H1 (cell line): ENCODE results near the gene RREB1. TPM values are rescaled to one million over a fixed set of nuclear protein-coding genes. Genes with fewer than 3 reads are reported as not detected.

Experiments used
- CTCF ChIA-PET: fragments of 300-600 bp; sonication (Branson Sonifier 250); formaldehyde crosslinking; loops from one replicate; lab custom pipeline; 2021; ENCODE audit not compliant: partially characterized antibody; lab: Charles Lee
- POLR2A ChIA-PET: fragments of 300-600 bp; sonication (Branson Sonifier 250); formaldehyde crosslinking; loops from one replicate; lab custom pipeline; 2021; ENCODE audit warnings: inconsistent platforms; ENCODE audit not compliant: partially characterized antibody; lab: Charles Lee
- DNase-seq, 2 experiments: peaks; one replicate each; pipeline versions ENCODE4 v3.0.0 to v3.0.0-alpha.2; 2010 to 2022; ENCODE audit warnings: low spot score in 2 of 2, low read depth in 1 of 2, mixed read lengths in 1 of 2
- FAIRE-seq: peaks from 2 replicates; lab custom pipeline; 2011; peaks lifted over from hg19 to GRCh38; lab: Jason Lieb, UNC
- H2AFZ ChIP-seq: 2 replicates; pipeline ENCODE4 v1.8.1; 2012; ENCODE audit warnings: low read length, inconsistent platforms
- H2AK5ac ChIP-seq: 2 replicates; pipeline ENCODE4 v1.6.1; 2013; ENCODE audit warnings: low read depth, low read length
- H2BK120ac ChIP-seq: replicated peaks from 2 replicates; pipeline ENCODE3; 2013; ENCODE audit warnings: low read depth, low read length, inconsistent platforms
- H2BK12ac ChIP-seq: 2 replicates; pipeline ENCODE4 v1.6.1; 2013; ENCODE audit warnings: low read depth, low read length
- H2BK15ac ChIP-seq: 2 replicates; pipeline ENCODE4 v1.6.1; 2013; ENCODE audit warnings: low read length
- H2BK20ac ChIP-seq: 2 replicates; pipeline ENCODE4 v1.6.1; 2013; ENCODE audit warnings: low read length
- H2BK5ac ChIP-seq: 2 replicates; pipeline ENCODE4 v1.6.1; 2013; ENCODE audit warnings: low read depth, low read length
- H3K14ac ChIP-seq: 2 replicates; pipeline ENCODE4 v1.6.1; 2013; ENCODE audit warnings: inconsistent platforms; ENCODE audit not compliant: insufficient read length
- H3K18ac ChIP-seq: 2 replicates; pipeline ENCODE4 v1.6.1; 2013; ENCODE audit warnings: low read length; ENCODE audit errors: extremely low read depth
- H3K23ac ChIP-seq: 2 replicates; pipeline ENCODE4 v1.6.1; 2013; ENCODE audit warnings: inconsistent platforms; ENCODE audit not compliant: insufficient read length
- H3K23me2 ChIP-seq: 2 replicates; pipeline ENCODE4 v1.6.1; 2013; ENCODE audit warnings: low read depth, low read length
- H3K27ac ChIP-seq: 2 replicates; pipeline ENCODE4 v1.6.1; 2011; ENCODE audit warnings: low read depth, low read length, inconsistent platforms
- H3K27me3 ChIP-seq, 4 experiments: replicated peaks in 1 of 4; 1 replicate in 1 of 4; 2 replicates in 3 of 4; pipeline versions ENCODE4 v1.6.1 to v1.8.1; 2011 to 2013; ENCODE audit warnings: low read length in 3 of 4, mild to moderate bottlenecking in 3 of 4, inconsistent platforms in 2 of 4, mixed read lengths in 2 of 4, moderate library complexity in 1 of 4; ENCODE audit not compliant: control insufficient read depth in 3 of 4, insufficient read depth in 3 of 4; ENCODE audit errors: extremely low read depth in 1 of 4
- H3K36me3 ChIP-seq, 4 experiments: 2 replicates each; pipeline versions ENCODE4 v1.6.1 to v1.8.1; 2011 to 2013; ENCODE audit warnings: mild to moderate bottlenecking in 4 of 4, low read length in 3 of 4, moderate library complexity in 2 of 4, control low read depth in 1 of 4, inconsistent platforms in 1 of 4; ENCODE audit not compliant: insufficient read depth in 4 of 4, control insufficient read depth in 2 of 4
- H3K4ac ChIP-seq: replicated peaks from 2 replicates; pipeline ENCODE3; 2013; ENCODE audit warnings: low read length, low read depth, mixed read lengths, inconsistent platforms; ENCODE audit not compliant: insufficient read length
- H3K4me1 ChIP-seq, 4 experiments: replicated peaks in 1 of 4; 1 replicate in 1 of 4; 2 replicates in 3 of 4; pipeline versions ENCODE4 v1.6.1 to v1.8.1; 2011 to 2013; ENCODE audit warnings: low read length in 3 of 4, inconsistent platforms in 2 of 4, mixed read lengths in 1 of 4; ENCODE audit not compliant: insufficient read depth in 4 of 4, control insufficient read depth in 3 of 4
- H3K4me2 ChIP-seq, 2 experiments: 2 replicates each; pipeline versions ENCODE4 v1.6.1 to v1.8.1; 2011 to 2013; ENCODE audit warnings: low read depth in 2 of 2, low read length in 2 of 2, control low read depth in 1 of 2, inconsistent platforms in 1 of 2, mild to moderate bottlenecking in 1 of 2; ENCODE audit not compliant: insufficient read depth in 1 of 2
- H3K4me3 ChIP-seq, 4 experiments: fragments of 200-600, 300-600 bp in 1 of 4; sonication (generic), shearing (Covaris generic), sonication (Bioruptor Twin) in 1 of 4; 2 replicates each; pipeline versions ENCODE4 v1.5.1 to v1.8.1; 2011 to 2016; ENCODE audit warnings: low read length in 4 of 4, low read depth in 3 of 4, control low read depth in 2 of 4, inconsistent platforms in 2 of 4, mild to moderate bottlenecking in 2 of 4, mixed read lengths in 1 of 4, moderate library complexity in 1 of 4; ENCODE audit not compliant: insufficient read depth in 2 of 4; ENCODE audit errors: extremely low read depth in 1 of 4
- H3K56ac ChIP-seq: replicated peaks from 2 replicates; pipeline ENCODE3; 2013; ENCODE audit warnings: low read depth, mild to moderate bottlenecking, mixed read lengths, low read length, inconsistent platforms; ENCODE audit not compliant: insufficient read length
- H3K79me1 ChIP-seq: 2 replicates; pipeline ENCODE4 v1.6.1; 2013; ENCODE audit warnings: low read depth, low read length, control low read depth
- H3K79me2 ChIP-seq, 2 experiments: 2 replicates each; pipeline versions ENCODE4 v1.6.1 to v1.8.1; 2012 to 2013; ENCODE audit warnings: low read length in 2 of 2, mild to moderate bottlenecking in 2 of 2, inconsistent platforms in 1 of 2; ENCODE audit not compliant: insufficient read depth in 2 of 2, control insufficient read depth in 1 of 2
- H3K9ac ChIP-seq, 4 experiments: replicated peaks in 1 of 4; 1 replicate in 1 of 4; 2 replicates in 3 of 4; pipeline versions ENCODE4 v1.6.1 to v1.8.1; 2011 to 2013; ENCODE audit warnings: low read depth in 3 of 4, low read length in 3 of 4, control low read depth in 2 of 4, mild to moderate bottlenecking in 2 of 4, moderate library complexity in 2 of 4, inconsistent platforms in 1 of 4; ENCODE audit errors: extremely low read depth in 1 of 4
- H3K9me3 ChIP-seq, 2 experiments: 2 replicates each; pipeline versions ENCODE4 v1.6.1 to v1.8.1; 2012 to 2013; ENCODE audit warnings: mild to moderate bottlenecking in 2 of 2, moderate library complexity in 2 of 2, control low read depth in 1 of 2, inconsistent platforms in 1 of 2, low read depth in 1 of 2, low read length in 1 of 2, mixed read lengths in 1 of 2; ENCODE audit not compliant: insufficient read depth in 2 of 2
- H4K20me1 ChIP-seq, 2 experiments: replicated peaks in 1 of 2; 2 replicates each; pipeline versions ENCODE3 to v1.8.1; 2011 to 2013; ENCODE audit warnings: inconsistent platforms in 2 of 2, low read length in 2 of 2, mild to moderate bottlenecking in 1 of 2; ENCODE audit not compliant: insufficient read depth in 2 of 2, control insufficient read depth in 1 of 2
- H4K5ac ChIP-seq: 2 replicates; pipeline ENCODE4 v1.6.1; 2013; ENCODE audit warnings: low read length, low read depth, mixed read lengths, inconsistent platforms; ENCODE audit not compliant: insufficient read length
- H4K8ac ChIP-seq: 2 replicates; pipeline ENCODE4 v1.8.0; 2013; ENCODE audit warnings: mild to moderate bottlenecking, moderate library complexity, low read length, inconsistent platforms; ENCODE audit not compliant: insufficient read depth; ENCODE audit errors: extremely low read depth
- H4K91ac ChIP-seq: replicated peaks from 2 replicates; pipeline ENCODE3; 2013; ENCODE audit warnings: low read length, mixed read lengths, inconsistent platforms; ENCODE audit not compliant: insufficient read length
- ASH2L ChIP-seq: fragments of 200-600, 300-600 bp; sonication (generic); IDR thresholded peaks from one replicate; pipeline ENCODE4 v1.7.1; 2017; ENCODE audit warnings: low read length
- SIX5 ChIP-seq: IDR thresholded peaks from 2 replicates; pipeline ENCODE4 v1.6.1; 2011; ENCODE audit warnings: mild to moderate bottlenecking, low read depth, low read length
- SP1 ChIP-seq: IDR thresholded peaks from 2 replicates; pipeline ENCODE4 v1.6.1; 2011; ENCODE audit warnings: low read depth, low read length
- WGBS, 2 experiments: shearing (Covaris generic) in 1 of 2; methylation state at CpG; one replicate each; pipeline versions ENCODE4 v1.1.6 to v1.1.7; 2013 to 2015; ENCODE audit warnings: low lambda C conversion rate in 2 of 2, mixed read lengths in 2 of 2, inconsistent platforms in 1 of 2, low coverage in 1 of 2, missing lambda C conversion rate in 1 of 2; ENCODE audit not compliant: insufficient replicate concordance in 2 of 2, insufficient coverage in 1 of 2, insufficient read length in 1 of 2; ENCODE audit errors: extremely low coverage in 1 of 2, missing lambda C conversion rate in 1 of 2; 5-methylcytosine and 5-hydroxymethylcytosine counted together
- polyA plus RNA-seq, 7 experiments: library from polyadenylated mRNA; depleted of rRNA in 3 of 7; stranded (reverse) in 5 of 7; unstranded in 2 of 7; fragments of >200 nt in 5 of 7; fragments of 200-250 nt in 2 of 7; gene quantifications; 1 replicate in 5 of 7; 2 replicates in 1 of 7; 4 replicates in 1 of 7; pipeline versions ENCODE4 v1.2.1 to v1.2.3, GENCODE V29; 2011 to 2013; ENCODE audit warnings: missing spikeins in 2 of 7, mixed read lengths in 2 of 7
- total RNA-seq: library from RNA; stranded (reverse); fragmentation: NEBNext Ultra II Directional; extraction: Animal tissue kit (Norgen Biotek cat#: 25700); gene quantifications from 2 replicates; pipeline ENCODE4 v1.2.1, GENCODE V29; 2021
- TF ChIP-seq, protein P1 (sequence below), 3 experiments: IDR thresholded peaks; 1 replicate in 2 of 3; 2 replicates in 1 of 3; pipeline versions ENCODE4 v1.5.1 to v1.6.1; 2011; ENCODE audit warnings: low read length in 3 of 3, mild to moderate bottlenecking in 3 of 3, inconsistent platforms in 2 of 3, low read depth in 1 of 3, moderate library complexity in 1 of 3; ENCODE audit not compliant: insufficient read depth in 1 of 3; ENCODE audit errors: control extremely low read depth in 1 of 3

The RREB1 gene
- total and polyA plus RNA-seq, 2 of the 8 experiments (the other 6 are each of a cell fraction or from before 2014, with no cell fraction given) = 3.9 to 34.7 TPM

- DNase-seq (no peak), FAIRE-seq (no peak)
- H3K56ac ChIP-seq = no peak overlapping the region
- no peak overlapping the region for H3K18ac ChIP-seq
- H2AK5ac ChIP-seq = no peak overlapping the region
- WGBS, 2 experiments = 87% methylated on average over 4 of the region's 4 CpGs; no CpG with 5 or more reads in 1 of the 2 experiments
- no peak overlapping the region for H2BK20ac ChIP-seq
- no peak overlapping the region for H3K4me2 ChIP-seq
- no peak overlapping the region for H3K4ac ChIP-seq
- ChIA-PET POLR2A (interaction anchor here (0.6 to 1.1 kb wide), 2 partner anchors 98 to 194 kb away, joined by 3 read pairs; no protein-coding TSS in a partner anchor), CTCF (interaction anchor here (0.6 to 2.4 kb wide), 6 partner anchors 11 to 360 kb away, joined by 3 to 6 read pairs (median 3); no protein-coding TSS in a partner anchor)
- no peak overlapping the region for H3K23ac ChIP-seq
- no peak overlapping the region for H2BK12ac ChIP-seq
- no peaks in the 10 kb centered on the region for H3K23me2 ChIP-seq
- H2BK5ac ChIP-seq = no peak overlapping the region
- H3K79me2 ChIP-seq = no peaks in the 10 kb centered on the region
- no peaks in the 10 kb centered on the region for H3K36me3 ChIP-seq
- H4K8ac ChIP-seq = no peak overlapping the region
- H2AFZ ChIP-seq = no peak overlapping the region
- no peak overlapping the region for H3K9ac ChIP-seq
- H3K27ac ChIP-seq = no peak overlapping the region
- no peaks in the 10 kb centered on the region for H3K79me1 ChIP-seq
- no peak overlapping the region for H3K4me3 ChIP-seq
- no peak overlapping the region for H4K5ac ChIP-seq
- H3K27me3 ChIP-seq = peaks cover 0 to 2% (median 1%) of the 10 kb centered on the region in 4 experiments; a peak in 2 of 7 replicates
- no peak overlapping the region for H2BK15ac ChIP-seq
- no peaks in the 10 kb centered on the region for H3K9me3 ChIP-seq
- H3K4me1 ChIP-seq = peaks cover 0 to under 1% (median 0%) of the 10 kb centered on the region in 4 experiments; a peak in 1 of 7 replicates
- no peak overlapping the region for H3K14ac ChIP-seq
- H2BK120ac ChIP-seq = no peak overlapping the region
- no peak overlapping the region for H4K91ac ChIP-seq
- H4K20me1 ChIP-seq = no peaks in the 10 kb centered on the region
- TF ChIP-seq, protein P1, sequence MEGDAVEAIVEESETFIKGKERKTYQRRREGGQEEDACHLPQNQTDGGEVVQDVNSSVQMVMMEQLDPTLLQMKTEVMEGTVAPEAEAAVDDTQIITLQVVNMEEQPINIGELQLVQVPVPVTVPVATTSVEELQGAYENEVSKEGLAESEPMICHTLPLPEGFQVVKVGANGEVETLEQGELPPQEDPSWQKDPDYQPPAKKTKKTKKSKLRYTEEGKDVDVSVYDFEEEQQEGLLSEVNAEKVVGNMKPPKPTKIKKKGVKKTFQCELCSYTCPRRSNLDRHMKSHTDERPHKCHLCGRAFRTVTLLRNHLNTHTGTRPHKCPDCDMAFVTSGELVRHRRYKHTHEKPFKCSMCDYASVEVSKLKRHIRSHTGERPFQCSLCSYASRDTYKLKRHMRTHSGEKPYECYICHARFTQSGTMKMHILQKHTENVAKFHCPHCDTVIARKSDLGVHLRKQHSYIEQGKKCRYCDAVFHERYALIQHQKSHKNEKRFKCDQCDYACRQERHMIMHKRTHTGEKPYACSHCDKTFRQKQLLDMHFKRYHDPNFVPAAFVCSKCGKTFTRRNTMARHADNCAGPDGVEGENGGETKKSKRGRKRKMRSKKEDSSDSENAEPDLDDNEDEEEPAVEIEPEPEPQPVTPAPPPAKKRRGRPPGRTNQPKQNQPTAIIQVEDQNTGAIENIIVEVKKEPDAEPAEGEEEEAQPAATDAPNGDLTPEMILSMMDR (IDR thresholded peaks at IDR 0.05; ENCODE audit: control extremely low read depth in 1 of 3, insufficient read depth in 1 of 3, low read depth in 1 of 3, low read length in 3 of 3) = no peak
- no peak for TF ChIP-seq SP1
- no peak for TF ChIP-seq ASH2L
- no peak for TF ChIP-seq SIX5
Measured at GRCh38 chr6:7058250-7058923, 49.4 kb upstream of the RREB1 start.
